H7 (cell line): ENCODE results near the gene TNKS1BP1. TPM values are rescaled to one million over a fixed set of nuclear protein-coding genes. Genes with fewer than 3 reads are reported as not detected.

Experiments used
- DNase-seq: peaks from one replicate; pipeline ENCODE4 v3.0.0; 2012
- H3K27me3 ChIP-seq: 2 replicates; pipeline ENCODE4 v1.6.0; 2011; ENCODE audit warnings: mild to moderate bottlenecking, low read length; ENCODE audit not compliant: control insufficient read depth, insufficient read depth
- H3K36me3 ChIP-seq: replicated peaks from 2 replicates; pipeline ENCODE4 v1.5.1; 2011; ENCODE audit warnings: low read length; ENCODE audit not compliant: control insufficient read depth, insufficient read depth
- H3K4me3 ChIP-seq: 2 replicates; pipeline ENCODE4 v1.5.1; 2011; ENCODE audit warnings: low read depth, mild to moderate bottlenecking, control low read depth, low read length, moderate library complexity; ENCODE audit not compliant: insufficient read depth
- total RNA-seq: library from RNA; depleted of rRNA; stranded (reverse); fragments of >200 nt; shearing (Covaris generic); gene quantifications from 2 replicates; pipeline ENCODE4 v1.2.3, GENCODE V29; 2014

Gene TNKS1BP1
- total RNA-seq, 1 experiment from 2014 or later, result 48.5 TPM

- Histone ChIP-seq H3K36me3 (peaks cover 64% of the 10 kb centered on the region), H3K4me3 (no peak overlapping the region), H3K27me3 (no peaks in the 10 kb centered on the region)
- DNase-seq, result peak; percentile 83
Observed at GRCh38 chr11:57313788-57314135, 11.0 kb downstream of the TNKS1BP1 start.

GRCh38 chr11:57313071-57313787, 11.5 kb downstream of the TNKS1BP1 start:
- Histone ChIP-seq H3K4me3 (no peak overlapping the region), H3K27me3 (no peaks in the 10 kb centered on the region), H3K36me3 (peaks cover 60% of the 10 kb centered on the region)
- DNase-seq, result peak; percentile 62

GRCh38 chr11:57312511-57313021, 12.2 kb downstream of the TNKS1BP1 start:
- peaks cover 59% of the 10 kb centered on the region for H3K36me3 ChIP-seq
- no peak overlapping the region for H3K4me3 ChIP-seq
- no peaks in the 10 kb centered on the region for H3K27me3 ChIP-seq
- peak; percentile 53 for DNase-seq

GRCh38 chr11:57311109-57311936, 13.4 kb downstream of the TNKS1BP1 start:
- no peaks in the 10 kb centered on the region for H3K27me3 ChIP-seq
- H3K36me3 ChIP-seq, result peaks cover 47% of the 10 kb centered on the region
- peak; percentile 99 for DNase-seq
- H3K4me3 ChIP-seq, result peak overlapping the region; percentile 37

- DNase-seq, result no peak
- Histone ChIP-seq H3K27me3 (no peaks in the 10 kb centered on the region), H3K36me3 (peaks cover 41% of the 10 kb centered on the region), H3K4me3 (peak overlapping the region; percentile 37)
Observed at GRCh38 chr11:57310630-57311086, 14.1 kb downstream of the TNKS1BP1 start.

GRCh38 chr11:57310091-57310490, 14.7 kb downstream of the TNKS1BP1 start:
- Histone ChIP-seq H3K36me3 (peaks cover 41% of the 10 kb centered on the region), H3K27me3 (no peaks in the 10 kb centered on the region), H3K4me3 (no peak overlapping the region)
- DNase-seq, result no peak

- no peak for DNase-seq
- Histone ChIP-seq H3K4me3 (no peak overlapping the region), H3K27me3 (no peaks in the 10 kb centered on the region), H3K36me3 (peaks cover 35% of the 10 kb centered on the region)
Observed at GRCh38 chr11:57309106-57310059, 15.4 kb downstream of the TNKS1BP1 start.

- no peak for DNase-seq
- Histone ChIP-seq H3K4me3 (no peak overlapping the region), H3K27me3 (no peaks in the 10 kb centered on the region), H3K36me3 (peaks cover 31% of the 10 kb centered on the region)
Observed at GRCh38 chr11:57308426-57309060, 16.2 kb downstream of the TNKS1BP1 start.

- DNase-seq, result no peak
- Histone ChIP-seq H3K27me3 (no peaks in the 10 kb centered on the region), H3K36me3 (peaks cover 32% of the 10 kb centered on the region), H3K4me3 (no peak overlapping the region)
Observed at GRCh38 chr11:57307666-57308270, 17.0 kb downstream of the TNKS1BP1 start.

- peak; percentile 34 for DNase-seq
- no peaks in the 10 kb centered on the region for H3K27me3 ChIP-seq
- no peak overlapping the region for H3K4me3 ChIP-seq
- peaks cover 27% of the 10 kb centered on the region for H3K36me3 ChIP-seq
Observed at GRCh38 chr11:57306940-57307565, 17.7 kb downstream of the TNKS1BP1 start.

- DNase-seq, result peak; percentile 31
- Histone ChIP-seq H3K4me3 (no peak overlapping the region), H3K27me3 (no peaks in the 10 kb centered on the region), H3K36me3 (peaks cover 32% of the 10 kb centered on the region)
Observed at GRCh38 chr11:57306161-57306876, 18.4 kb downstream of the TNKS1BP1 start.

- Histone ChIP-seq H3K4me3 (no peak overlapping the region), H3K27me3 (no peaks in the 10 kb centered on the region), H3K36me3 (peaks cover 40% of the 10 kb centered on the region)
- peak; percentile 5 for DNase-seq
Observed at GRCh38 chr11:57305523-57305922, 19.2 kb downstream of the TNKS1BP1 start.
